ENCODE data around the gene KMT2C.

DNA sequence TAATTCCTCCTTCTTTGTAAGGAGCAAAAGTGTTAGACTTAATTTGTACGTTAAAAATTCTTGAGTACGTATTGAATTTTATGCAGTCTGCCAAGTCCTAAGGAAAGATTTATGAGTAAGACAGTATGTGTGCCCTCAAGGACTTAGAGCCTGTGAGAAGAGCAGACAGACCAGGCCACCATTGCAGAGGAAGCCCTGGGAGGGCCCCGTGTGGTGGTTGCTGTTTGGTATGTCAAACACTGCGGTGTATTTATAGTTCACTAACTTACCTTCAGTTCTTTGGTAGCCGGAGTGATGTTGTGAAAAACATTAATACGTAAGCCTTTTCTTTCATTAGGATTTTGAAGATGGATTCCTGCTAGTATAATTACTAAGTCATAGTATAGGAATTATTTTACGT is 327.4 kb downstream of the KMT2C start:
- TF ChIP-seq, protein P1, sequence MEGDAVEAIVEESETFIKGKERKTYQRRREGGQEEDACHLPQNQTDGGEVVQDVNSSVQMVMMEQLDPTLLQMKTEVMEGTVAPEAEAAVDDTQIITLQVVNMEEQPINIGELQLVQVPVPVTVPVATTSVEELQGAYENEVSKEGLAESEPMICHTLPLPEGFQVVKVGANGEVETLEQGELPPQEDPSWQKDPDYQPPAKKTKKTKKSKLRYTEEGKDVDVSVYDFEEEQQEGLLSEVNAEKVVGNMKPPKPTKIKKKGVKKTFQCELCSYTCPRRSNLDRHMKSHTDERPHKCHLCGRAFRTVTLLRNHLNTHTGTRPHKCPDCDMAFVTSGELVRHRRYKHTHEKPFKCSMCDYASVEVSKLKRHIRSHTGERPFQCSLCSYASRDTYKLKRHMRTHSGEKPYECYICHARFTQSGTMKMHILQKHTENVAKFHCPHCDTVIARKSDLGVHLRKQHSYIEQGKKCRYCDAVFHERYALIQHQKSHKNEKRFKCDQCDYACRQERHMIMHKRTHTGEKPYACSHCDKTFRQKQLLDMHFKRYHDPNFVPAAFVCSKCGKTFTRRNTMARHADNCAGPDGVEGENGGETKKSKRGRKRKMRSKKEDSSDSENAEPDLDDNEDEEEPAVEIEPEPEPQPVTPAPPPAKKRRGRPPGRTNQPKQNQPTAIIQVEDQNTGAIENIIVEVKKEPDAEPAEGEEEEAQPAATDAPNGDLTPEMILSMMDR (IDR thresholded peaks at IDR 0.05) = no peak
- no peak for TF ChIP-seq POLR2A (IDR thresholded peaks at IDR 0.05)

Measured in Peyer's patch (tissue), 4 donors.